Uterus (tissue), 2 donors: ENCODE measurements around the gene MEIOB.

ENCODE experiments used
- POLR2A ChIP-seq, 2 donors: fragments of 450-650 bp; IDR thresholded peaks; one replicate each; pipeline ENCODE4 v1.6.1; 2016; ENCODE audit warnings: antibody characterized with exemption in 2 of 2, mild to moderate bottlenecking in 1 of 2, moderate library complexity in 1 of 2
- TF ChIP-seq, protein P1 (sequence below), 4 experiments: fragments of 200-600 bp in 2 of 4; fragments of 450-650 bp in 2 of 4; sonication (generic) in 2 of 4; IDR thresholded peaks; one replicate each; pipeline ENCODE4 v1.5.1; 2016 to 2019; ENCODE audit warnings: antibody characterized with exemption in 4 of 4, mild to moderate bottlenecking in 2 of 4, moderate library complexity in 1 of 4

DNA sequence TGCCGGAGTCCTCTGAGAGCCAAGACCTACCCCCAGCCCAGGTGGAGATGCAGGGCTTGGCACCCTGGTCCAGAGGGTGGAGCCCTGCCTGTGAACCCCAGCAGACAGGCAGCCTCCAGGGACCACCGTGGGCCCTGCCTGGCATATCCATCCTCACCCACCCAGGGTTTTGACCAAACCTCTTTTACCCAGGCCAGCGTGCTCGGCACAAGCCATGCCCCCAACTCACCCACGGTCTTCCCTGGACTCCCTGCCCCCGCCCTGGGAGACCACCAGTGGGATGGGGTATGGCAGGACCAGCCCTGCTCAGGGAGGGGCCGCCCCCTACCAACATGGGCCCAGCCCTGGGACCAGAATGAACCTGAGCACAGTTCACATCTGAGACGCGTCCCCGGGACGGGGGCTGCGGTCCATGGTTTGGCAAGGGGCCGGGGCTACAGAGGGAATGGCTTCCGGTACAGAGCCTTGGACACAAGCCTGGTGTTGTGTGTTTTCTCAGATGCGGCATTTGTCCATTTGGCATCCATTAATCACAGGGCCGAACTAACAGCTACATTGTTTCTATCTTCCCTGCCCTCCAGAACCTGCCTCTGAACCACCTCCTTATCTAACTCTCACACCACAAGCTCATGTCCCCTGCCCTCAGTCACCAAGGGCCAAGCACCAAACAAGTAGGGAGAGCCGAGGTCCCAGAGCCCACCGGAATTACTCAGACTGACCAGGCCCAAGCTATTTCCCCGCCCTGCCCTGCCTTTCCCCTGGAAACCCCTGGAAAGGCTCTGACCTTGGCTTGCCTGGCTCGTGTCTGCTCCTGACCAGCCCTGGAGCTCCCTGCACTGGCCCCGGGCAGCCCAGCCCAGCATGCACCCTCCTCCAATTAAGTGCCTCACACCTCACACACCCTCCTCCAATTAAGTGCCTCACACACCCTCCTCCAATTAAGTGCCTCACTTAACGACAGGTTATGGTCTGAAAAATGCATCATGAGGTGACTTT, 32.2 kb upstream of the MEIOB start:
- TF ChIP-seq, protein P1, sequence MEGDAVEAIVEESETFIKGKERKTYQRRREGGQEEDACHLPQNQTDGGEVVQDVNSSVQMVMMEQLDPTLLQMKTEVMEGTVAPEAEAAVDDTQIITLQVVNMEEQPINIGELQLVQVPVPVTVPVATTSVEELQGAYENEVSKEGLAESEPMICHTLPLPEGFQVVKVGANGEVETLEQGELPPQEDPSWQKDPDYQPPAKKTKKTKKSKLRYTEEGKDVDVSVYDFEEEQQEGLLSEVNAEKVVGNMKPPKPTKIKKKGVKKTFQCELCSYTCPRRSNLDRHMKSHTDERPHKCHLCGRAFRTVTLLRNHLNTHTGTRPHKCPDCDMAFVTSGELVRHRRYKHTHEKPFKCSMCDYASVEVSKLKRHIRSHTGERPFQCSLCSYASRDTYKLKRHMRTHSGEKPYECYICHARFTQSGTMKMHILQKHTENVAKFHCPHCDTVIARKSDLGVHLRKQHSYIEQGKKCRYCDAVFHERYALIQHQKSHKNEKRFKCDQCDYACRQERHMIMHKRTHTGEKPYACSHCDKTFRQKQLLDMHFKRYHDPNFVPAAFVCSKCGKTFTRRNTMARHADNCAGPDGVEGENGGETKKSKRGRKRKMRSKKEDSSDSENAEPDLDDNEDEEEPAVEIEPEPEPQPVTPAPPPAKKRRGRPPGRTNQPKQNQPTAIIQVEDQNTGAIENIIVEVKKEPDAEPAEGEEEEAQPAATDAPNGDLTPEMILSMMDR (IDR thresholded peaks at IDR 0.05) = no peak
- TF ChIP-seq POLR2A (IDR thresholded peaks at IDR 0.05) = no peak
